ENCODE results near the gene BLOC1S4. TPM values are rescaled to one million over a fixed set of nuclear protein-coding genes. Genes with fewer than 3 reads are reported as not detected.

Gene BLOC1S4
- total RNA-seq, 1 experiment from 2014 or later, result 15.7 TPM

DNA sequence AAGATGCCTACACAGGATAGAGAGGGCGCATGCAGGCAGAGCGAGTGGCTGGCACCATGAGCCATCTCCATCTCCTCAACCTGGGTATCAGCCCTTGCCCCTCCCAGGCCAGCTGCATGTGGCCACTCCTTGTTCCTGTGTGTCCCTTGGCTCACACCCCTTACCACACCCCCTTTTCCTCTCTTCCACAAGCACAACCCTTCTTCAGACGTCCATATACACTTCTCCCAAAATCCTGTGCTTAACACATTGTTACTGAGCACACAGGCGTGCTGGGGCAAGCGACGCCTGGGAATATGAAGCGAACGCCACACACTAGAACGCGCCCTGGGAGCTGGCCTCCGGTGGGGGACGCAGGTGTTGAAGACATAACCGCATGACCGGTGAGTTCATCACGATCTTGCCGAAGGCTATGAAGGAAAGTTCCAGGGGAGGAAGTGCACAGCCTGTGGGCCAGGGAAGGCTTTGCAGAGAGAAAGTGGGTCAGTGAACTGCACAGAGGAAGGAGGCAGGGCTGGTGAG, 47.4 kb downstream of the BLOC1S4 start:
- no peak overlapping the region; the same call in 1 of the 2 replicates for H3K4me2 ChIP-seq (ENCODE audit: low read length)
- POLR2A ChIA-PET, result no interaction called here

More for the DNA sequence above, 47.4 kb downstream of the BLOC1S4 start:
- BruUV-seq (replicated peaks), result no TSS peak
- no peak overlapping the region for H2AFZ ChIP-seq (ENCODE audit: low read depth, low read length, poor library complexity, severe bottlenecking)
- ChIA-PET RAD21 (ENCODE audit: low non-redundant PET in 1 of 2, low total read pairs in 2 of 2, uncharacterized antibody in 2 of 2, unreplicated experiment in 2 of 2) (no interaction called here), CTCF (no interaction called here)
- no peaks in the 10 kb centered on the region for H3K36me3 ChIP-seq (ENCODE audit: control insufficient read depth in 1 of 2, insufficient read depth in 2 of 2, low read length in 2 of 2)
- no peaks in the 10 kb centered on the region for H3K9me2 ChIP-seq (ENCODE audit: insufficient read depth)
- ATAC-seq (peak; percentile 49), DNase-seq (ENCODE audit: low read depth, low spot score) (no peak)
- intact Hi-C loops (cut with micrococcal nuclease), result no loop called here
- H4K20me1 ChIP-seq (ENCODE audit: insufficient read depth), result no peaks in the 10 kb centered on the region
- H3K27me3 ChIP-seq (ENCODE audit: insufficient read depth, low read length), result no peaks in the 10 kb centered on the region
- H3K9ac ChIP-seq (ENCODE audit: low read length), result no peak overlapping the region
- TF ChIP-seq, protein P1, sequence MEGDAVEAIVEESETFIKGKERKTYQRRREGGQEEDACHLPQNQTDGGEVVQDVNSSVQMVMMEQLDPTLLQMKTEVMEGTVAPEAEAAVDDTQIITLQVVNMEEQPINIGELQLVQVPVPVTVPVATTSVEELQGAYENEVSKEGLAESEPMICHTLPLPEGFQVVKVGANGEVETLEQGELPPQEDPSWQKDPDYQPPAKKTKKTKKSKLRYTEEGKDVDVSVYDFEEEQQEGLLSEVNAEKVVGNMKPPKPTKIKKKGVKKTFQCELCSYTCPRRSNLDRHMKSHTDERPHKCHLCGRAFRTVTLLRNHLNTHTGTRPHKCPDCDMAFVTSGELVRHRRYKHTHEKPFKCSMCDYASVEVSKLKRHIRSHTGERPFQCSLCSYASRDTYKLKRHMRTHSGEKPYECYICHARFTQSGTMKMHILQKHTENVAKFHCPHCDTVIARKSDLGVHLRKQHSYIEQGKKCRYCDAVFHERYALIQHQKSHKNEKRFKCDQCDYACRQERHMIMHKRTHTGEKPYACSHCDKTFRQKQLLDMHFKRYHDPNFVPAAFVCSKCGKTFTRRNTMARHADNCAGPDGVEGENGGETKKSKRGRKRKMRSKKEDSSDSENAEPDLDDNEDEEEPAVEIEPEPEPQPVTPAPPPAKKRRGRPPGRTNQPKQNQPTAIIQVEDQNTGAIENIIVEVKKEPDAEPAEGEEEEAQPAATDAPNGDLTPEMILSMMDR (IDR thresholded peaks at IDR 0.05 in 2 of 3, conservative IDR thresholded peaks at IDR 0.05 in 1 of 3; ENCODE audit: borderline replicate concordance in 1 of 3, insufficient read depth in 1 of 3, low read depth in 2 of 3, low read length in 2 of 3), result peak in 1 of 3 experiments; percentile 13; a peak in 2 of 6 replicates
- TF ChIP-seq EZH2 (IDR thresholded peaks at IDR 0.05) (no peak), RAD21 (IDR thresholded peaks at IDR 0.05; ENCODE audit: low read depth) (peak; percentile 11; the same call in 1 of the 2 replicates), EZH2phosphoT487 (IDR thresholded peaks at IDR 0.05; ENCODE audit: borderline replicate concordance) (no peak)
- TF ChIP-seq, protein P2, sequence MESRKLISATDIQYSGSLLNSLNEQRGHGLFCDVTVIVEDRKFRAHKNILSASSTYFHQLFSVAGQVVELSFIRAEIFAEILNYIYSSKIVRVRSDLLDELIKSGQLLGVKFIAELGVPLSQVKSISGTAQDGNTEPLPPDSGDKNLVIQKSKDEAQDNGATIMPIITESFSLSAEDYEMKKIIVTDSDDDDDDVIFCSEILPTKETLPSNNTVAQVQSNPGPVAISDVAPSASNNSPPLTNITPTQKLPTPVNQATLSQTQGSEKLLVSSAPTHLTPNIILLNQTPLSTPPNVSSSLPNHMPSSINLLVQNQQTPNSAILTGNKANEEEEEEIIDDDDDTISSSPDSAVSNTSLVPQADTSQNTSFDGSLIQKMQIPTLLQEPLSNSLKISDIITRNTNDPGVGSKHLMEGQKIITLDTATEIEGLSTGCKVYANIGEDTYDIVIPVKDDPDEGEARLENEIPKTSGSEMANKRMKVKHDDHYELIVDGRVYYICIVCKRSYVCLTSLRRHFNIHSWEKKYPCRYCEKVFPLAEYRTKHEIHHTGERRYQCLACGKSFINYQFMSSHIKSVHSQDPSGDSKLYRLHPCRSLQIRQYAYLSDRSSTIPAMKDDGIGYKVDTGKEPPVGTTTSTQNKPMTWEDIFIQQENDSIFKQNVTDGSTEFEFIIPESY (IDR thresholded peaks at IDR 0.05; ENCODE audit: extremely low read depth, insufficient replicate concordance, low read length), result no peak
- H3K79me2 ChIP-seq (ENCODE audit: insufficient read depth, low read length), result no peaks in the 10 kb centered on the region
- H3K4me1 ChIP-seq (ENCODE audit: control insufficient read depth in 1 of 2, insufficient read depth in 2 of 2, low read length in 2 of 2), result peaks cover 11 to 24% of the 10 kb centered on the region in 2 experiments
- no peak overlapping the region for H3K27ac ChIP-seq (ENCODE audit: low read depth, low read length)
- H3K9me3 ChIP-seq (ENCODE audit: control insufficient read depth in 1 of 2, insufficient read depth in 1 of 2, low read depth in 1 of 2, low read length in 2 of 2), result no peaks in the 10 kb centered on the region
- H3K4me3 ChIP-seq (replicated peaks in 1 of 2; ENCODE audit: low read depth in 1 of 2, low read length in 2 of 2), result no peak overlapping the region
